Measurements from ENCODE around the gene DLL1. TPM values are rescaled to one million over a fixed set of nuclear protein-coding genes. Genes with fewer than 3 reads are reported as not detected.

The DLL1 gene
- total RNA-seq, 1 donor from 2014 or later = 14.6 TPM

DNA sequence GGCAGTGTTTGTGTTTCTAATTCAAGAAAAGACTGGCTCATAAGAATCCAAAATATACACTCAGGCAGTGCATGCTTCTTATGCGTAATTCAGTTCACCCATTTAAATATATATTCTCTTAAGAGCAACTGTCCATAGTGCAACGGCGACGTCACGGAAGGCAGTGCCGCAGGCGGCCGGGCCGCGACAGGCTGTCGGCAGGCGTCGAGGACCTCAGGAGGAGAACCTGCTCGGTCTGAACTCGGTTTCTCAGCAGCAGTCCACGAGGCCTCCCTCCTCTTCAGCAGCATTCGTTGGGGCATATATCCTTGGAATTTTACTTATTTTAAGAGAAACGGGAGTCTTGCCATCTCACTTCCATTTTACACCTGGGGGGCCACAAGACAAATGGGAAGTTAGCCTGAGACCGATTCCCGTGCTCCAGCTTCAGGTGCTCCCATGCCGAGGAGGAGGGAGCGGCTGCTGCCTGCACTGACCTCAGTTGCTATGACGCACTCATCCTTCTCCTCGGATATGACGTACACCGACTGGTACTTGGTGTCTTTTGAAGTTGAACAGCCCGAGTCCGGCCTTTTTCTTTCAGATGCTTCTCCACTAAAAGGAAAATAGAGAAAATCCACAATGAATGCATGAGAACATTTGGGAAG, 8.2 kb downstream of the DLL1 start:
- intact Hi-C loops (cut with DNase I) = no loop called here
- no peak overlapping the region for H3K27ac ChIP-seq
- no peak for TF ChIP-seq CTCF (IDR thresholded peaks at IDR 0.05)
- H3K9me3 ChIP-seq = no peaks in the 10 kb centered on the region
- DNase-seq (peak; percentile 50), ATAC-seq (no peak)
- H3K4me3 ChIP-seq = no peak overlapping the region
- H3K27me3 ChIP-seq = peaks cover 12% of the 10 kb centered on the region
- H3K4me1 ChIP-seq = peaks cover 35% of the 10 kb centered on the region
- peaks cover 26% of the 10 kb centered on the region for H3K36me3 ChIP-seq

- no peak overlapping the region for H3K27ac ChIP-seq
- TF ChIP-seq CTCF (IDR thresholded peaks at IDR 0.05) = no peak
- H3K27me3 ChIP-seq = peaks cover 6% of the 10 kb centered on the region
- peaks cover 26% of the 10 kb centered on the region for H3K36me3 ChIP-seq
- no peaks in the 10 kb centered on the region for H3K9me3 ChIP-seq
- ATAC-seq (no peak), DNase-seq (peak; percentile 64)
- no peak overlapping the region for H3K4me3 ChIP-seq
- intact Hi-C loops (cut with DNase I) = no loop called here
- peaks cover 37% of the 10 kb centered on the region for H3K4me1 ChIP-seq
Observed at GRCh38 chr6:170281331-170282292, 9.3 kb downstream of the DLL1 start.

- DNase-seq (no peak), ATAC-seq (peak; percentile 49)
- intact Hi-C loops (cut with DNase I) = no loop called here
- Histone ChIP-seq H3K9me3 (no peaks in the 10 kb centered on the region), H3K4me1 (peaks cover 37% of the 10 kb centered on the region), H3K36me3 (peaks cover 26% of the 10 kb centered on the region), H3K4me3 (peak overlapping the region; percentile 46), H3K27ac (peak overlapping the region; percentile 65), H3K27me3 (no peaks in the 10 kb centered on the region)
- no peak for TF ChIP-seq CTCF (IDR thresholded peaks at IDR 0.05)
Observed at GRCh38 chr6:170280689-170281045, 10.2 kb downstream of the DLL1 start.

- no peaks in the 10 kb centered on the region for H3K9me3 ChIP-seq
- no peaks in the 10 kb centered on the region for H3K27me3 ChIP-seq
- peak; percentile 93 for DNase-seq
- peak overlapping the region; percentile 65 for H3K27ac ChIP-seq
- H3K4me3 ChIP-seq = peak overlapping the region; percentile 46
- intact Hi-C loops (cut with DNase I) = no loop called here
- ATAC-seq = peak; percentile 92
- peaks cover 26% of the 10 kb centered on the region for H3K36me3 ChIP-seq
- no peak for TF ChIP-seq CTCF (IDR thresholded peaks at IDR 0.05)
- H3K4me1 ChIP-seq = peaks cover 37% of the 10 kb centered on the region
Observed at GRCh38 chr6:170279977-170280688, 10.7 kb downstream of the DLL1 start.

DNA sequence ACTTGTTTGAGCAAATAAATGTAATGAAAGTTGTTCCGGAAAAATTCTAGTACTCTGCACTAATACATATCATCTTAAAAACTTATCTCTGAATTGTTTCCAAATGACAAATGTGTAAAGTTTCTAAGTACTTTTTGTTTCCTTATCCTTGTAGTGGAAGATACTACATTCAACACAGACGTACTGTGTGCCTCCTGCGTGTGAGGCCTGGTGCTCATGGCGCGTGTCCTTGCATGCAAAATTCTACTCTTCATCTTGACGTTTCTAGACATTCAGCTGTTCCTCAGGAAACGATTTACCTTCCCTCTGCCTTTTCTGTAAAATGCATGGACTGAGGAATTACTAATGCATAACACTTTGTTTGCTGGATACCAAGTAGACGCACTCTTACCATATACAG, 11.5 kb downstream of the DLL1 start:
- peaks cover 19% of the 10 kb centered on the region for H3K36me3 ChIP-seq
- no peak for TF ChIP-seq CTCF (IDR thresholded peaks at IDR 0.05)
- no peaks in the 10 kb centered on the region for H3K27me3 ChIP-seq
- peak overlapping the region; percentile 65 for H3K27ac ChIP-seq
- DNase-seq (no peak), ATAC-seq (no peak)
- intact Hi-C loops (cut with DNase I) = no loop called here
- H3K9me3 ChIP-seq = no peaks in the 10 kb centered on the region
- peaks cover 37% of the 10 kb centered on the region for H3K4me1 ChIP-seq
- H3K4me3 ChIP-seq = no peak overlapping the region

All from upper lobe of right lung (tissue), 1 donor.